GM21576 (cell line): Measurements from ENCODE around the gene OR10T2.
A peak's percentile ranks its signal among the peaks of the same experiment; 100 is the strongest.
"Not testable (repeated sequence)": the region's sequence is repeated elsewhere in the genome, so short reads cannot be mapped to it uniquely, and the experiment has no call there.

ENCODE experiments used
- ATAC-seq: cut with Tn5 transposase; IDR thresholded peaks from one replicate; pipeline ENCODE4 v1.9.1; 2021; ENCODE audit warnings: mild to moderate bottlenecking, moderate library complexity; ENCODE audit not compliant: unreplicated experiment

The OR10T2 gene

GRCh38 chr1:158398818-158399514, at the start of gene OR10T2:
Gene OR10T2, minus strand, starts transcription at chr1:158399466. Its CDS starts 0 bp downstream, at chr1:158399466.
- no peak for ATAC-seq

- ATAC-seq: no peak
Observed at GRCh38 chr1:158445376-158445775, 46.1 kb upstream of the OR10T2 start.

GRCh38 chr1:158434741-158435140, 35.5 kb upstream of the OR10T2 start:
- ATAC-seq: no peak

DNA sequence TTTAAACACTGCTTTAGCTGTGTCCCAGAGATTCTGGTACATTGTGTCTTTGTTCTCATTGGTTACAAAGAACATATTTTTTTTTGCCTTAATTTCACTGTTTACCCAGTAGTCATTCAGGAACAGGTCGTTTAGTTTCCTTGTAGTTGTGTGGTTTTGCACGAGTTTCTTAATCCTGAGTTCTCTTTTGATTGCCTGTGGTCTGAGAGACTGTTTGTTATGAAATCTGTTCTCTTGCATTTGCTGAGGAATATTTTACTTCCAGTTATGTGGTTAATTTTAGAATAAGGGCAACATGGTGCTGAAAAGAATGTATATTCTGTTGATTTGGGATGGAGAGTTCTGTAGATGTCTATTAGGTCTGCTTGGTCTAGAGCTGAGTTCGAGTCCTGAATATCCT, 30.9 kb upstream of the OR10T2 start:
- ATAC-seq: not testable (repeated sequence)

DNA sequence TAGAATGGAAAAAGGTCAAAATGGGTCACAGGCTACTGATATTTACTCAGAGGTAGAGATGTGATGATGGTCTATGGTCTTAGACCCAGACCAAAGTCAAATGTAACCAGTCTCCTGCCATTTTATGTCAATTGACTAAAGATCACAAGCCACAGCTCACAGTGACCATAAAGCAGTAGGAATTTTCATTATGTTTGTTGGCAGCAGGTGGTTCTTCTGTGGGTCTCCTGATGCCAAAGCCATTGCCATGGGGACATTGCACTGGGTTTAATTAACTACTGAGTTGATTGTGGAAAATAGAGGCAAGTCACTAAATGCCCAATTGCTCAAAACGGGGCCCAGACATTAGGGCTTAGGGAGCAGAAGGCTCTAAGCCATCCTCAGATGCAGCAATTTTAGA, 26.9 kb upstream of the OR10T2 start, which contains the start of gene OR10K2:
Gene OR10K2, minus strand, starts transcription at position 101 of the 400 bp plus-strand sequence. CDS start 5,371 bp downstream, outside the sequence.
- ATAC-seq: no peak

GRCh38 chr1:158425027-158425426, 25.8 kb upstream of the OR10T2 start:
- no peak for ATAC-seq

DNA sequence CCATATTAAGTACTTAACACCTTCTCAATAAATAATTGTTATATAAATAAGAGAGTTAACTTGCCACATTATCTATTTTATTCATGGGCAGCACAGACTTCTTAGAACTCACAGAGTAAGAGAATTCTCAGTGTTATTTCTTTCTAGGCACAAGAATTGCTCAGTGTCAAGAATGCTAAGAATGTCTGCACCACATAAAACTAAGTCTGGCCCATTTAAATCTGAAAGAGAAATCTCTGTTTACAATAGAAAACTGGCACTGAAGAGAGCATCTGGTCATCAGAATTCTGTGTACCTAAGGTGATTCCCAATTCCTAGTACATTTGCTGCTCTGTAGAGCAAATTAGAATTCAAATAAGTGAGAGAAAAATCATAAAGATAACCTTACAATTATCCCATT, 22.9 kb upstream of the OR10T2 start:
- ATAC-seq: no peak

GRCh38 chr1:158417586-158417985, 18.3 kb upstream of the OR10T2 start:
- no peak for ATAC-seq

GRCh38 chr1:158414651-158415345, 15.5 kb upstream of the OR10T2 start:
- no peak for ATAC-seq

DNA sequence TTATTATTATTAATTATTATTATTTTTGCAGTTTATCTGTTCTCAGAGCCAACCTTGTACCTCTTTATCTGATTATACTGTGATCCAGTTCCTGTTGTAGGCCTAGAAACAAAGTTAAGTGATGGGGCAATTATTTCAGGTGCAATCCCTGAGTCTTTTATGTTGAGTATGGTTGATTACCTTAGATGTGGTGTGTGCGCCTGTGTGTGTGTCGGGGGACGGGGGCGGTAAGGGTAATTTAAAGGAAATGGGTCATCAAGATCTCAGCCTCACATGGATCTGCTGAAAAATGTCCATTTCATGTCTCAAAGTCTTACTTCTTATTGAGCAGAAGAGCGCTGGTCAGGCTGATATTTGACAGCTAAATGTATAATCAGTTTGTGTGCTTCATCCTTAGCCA, 7.8 kb upstream of the OR10T2 start:
- no peak for ATAC-seq

GRCh38 chr1:158400871-158401270, 1.6 kb upstream of the OR10T2 start:
- no peak for ATAC-seq

GRCh38 chr1:158396646-158397045, 2.6 kb downstream of the OR10T2 start:
- no peak for ATAC-seq

- ATAC-seq: no peak
Observed at GRCh38 chr1:158393476-158393875, 5.8 kb downstream of the OR10T2 start.

DNA sequence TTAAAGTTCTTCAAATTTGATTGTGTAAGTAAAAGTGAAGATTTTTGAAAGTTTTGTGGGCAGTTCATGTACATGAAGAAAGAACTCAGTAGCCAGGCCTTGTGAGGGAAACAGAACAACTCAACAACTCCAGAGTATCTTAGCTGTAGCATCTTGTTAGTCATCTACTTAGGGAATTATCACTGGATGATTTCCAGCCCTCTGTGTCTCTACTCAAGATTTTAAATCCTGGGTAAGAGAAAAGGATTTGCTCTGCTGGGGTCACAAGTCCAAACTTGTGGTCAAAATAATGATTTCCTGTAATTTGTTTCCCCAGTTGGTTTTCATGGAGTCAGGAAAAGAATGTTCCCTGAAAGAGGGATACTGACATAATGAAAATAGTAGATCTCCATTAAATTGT, 8.2 kb downstream of the OR10T2 start:
- ATAC-seq: no peak

DNA sequence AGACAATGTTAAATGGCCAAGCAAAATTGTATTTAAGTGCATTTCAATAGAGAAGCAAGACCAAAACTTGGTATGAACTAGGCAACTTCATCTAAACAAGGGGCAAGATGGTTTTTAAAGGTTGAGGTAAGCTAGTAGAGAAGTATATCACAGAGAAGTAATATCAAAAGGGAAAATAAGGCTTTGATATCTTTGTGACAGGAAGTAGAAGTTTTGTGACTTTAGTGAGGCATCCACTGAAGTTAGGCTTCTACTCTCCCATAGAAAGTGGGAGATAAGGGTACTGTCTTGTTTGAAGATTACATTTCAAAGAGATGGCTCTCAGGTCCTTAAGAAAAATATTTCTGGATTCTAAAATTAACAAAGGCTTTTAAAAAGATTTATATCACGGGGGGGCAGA, 8.9 kb downstream of the OR10T2 start:
- ATAC-seq: no peak

DNA sequence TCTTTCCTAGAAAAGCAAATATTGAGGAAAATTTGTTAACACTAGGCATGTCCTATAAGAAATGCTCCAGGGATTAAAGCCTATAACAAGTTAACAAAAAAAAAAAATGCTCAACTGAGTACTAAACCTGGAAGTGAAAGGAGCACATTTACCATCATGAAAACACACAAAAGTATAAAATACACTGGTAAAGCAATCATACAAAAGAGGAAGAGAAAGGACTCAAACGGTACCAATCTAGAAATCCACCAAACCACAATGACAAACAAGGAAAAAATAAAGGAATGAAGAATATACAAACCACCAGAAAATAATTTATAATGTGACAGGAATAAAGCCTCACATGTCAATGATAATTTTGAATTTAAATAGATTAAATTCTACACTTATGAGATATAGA, 24.4 kb downstream of the OR10T2 start:
- no peak for ATAC-seq

DNA sequence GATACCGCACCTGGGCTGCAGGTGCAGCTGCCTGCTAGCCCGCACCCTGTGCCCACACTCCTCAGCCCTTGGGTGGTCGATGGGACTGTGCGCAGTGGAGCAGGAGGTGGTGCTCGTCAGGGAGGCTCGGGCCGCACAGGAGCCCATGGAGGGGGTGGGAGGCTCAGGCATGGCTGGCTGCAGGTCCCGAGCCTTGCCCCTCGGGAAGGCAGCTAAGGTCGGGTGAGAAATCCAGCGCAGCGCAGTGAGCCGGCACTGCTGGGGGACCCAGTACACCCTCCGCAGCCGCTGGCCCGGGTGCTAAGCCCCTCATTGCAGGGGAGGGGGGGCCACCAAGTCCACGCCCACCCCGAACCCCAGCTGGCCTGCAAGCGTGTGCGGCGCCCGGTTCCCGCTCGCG, 25.2 kb downstream of the OR10T2 start:
- not testable (repeated sequence) for ATAC-seq

- peak; percentile 94 for ATAC-seq
Observed at GRCh38 chr1:158371188-158371953, 27.9 kb downstream of the OR10T2 start.

- ATAC-seq: no peak
Observed at GRCh38 chr1:158366783-158367182, 32.5 kb downstream of the OR10T2 start.

GRCh38 chr1:158362941-158363340, 36.3 kb downstream of the OR10T2 start:
- no peak for ATAC-seq

GRCh38 chr1:158362482-158362881, 36.8 kb downstream of the OR10T2 start:
- ATAC-seq: no peak

- ATAC-seq: no peak
Observed at GRCh38 chr1:158357441-158357840, 41.8 kb downstream of the OR10T2 start.
